Skeletal muscle satellite cell (primary cell): Measurements from ENCODE around the gene SIRPA.
"Not testable (repeated sequence)": the region's sequence is repeated elsewhere in the genome, so short reads cannot be mapped to it uniquely, and the experiment has no call there.

ENCODE experiments used
- H3K27me3 ChIP-seq: 2 replicates; pipeline ENCODE4 v1.7.0; 2013; ENCODE audit warnings: low read length; ENCODE audit not compliant: control insufficient read depth, insufficient read depth
- H3K36me3 ChIP-seq: 2 replicates; pipeline ENCODE4 v1.7.0; 2013; ENCODE audit warnings: mild to moderate bottlenecking, control low read depth, low read length; ENCODE audit not compliant: insufficient read depth
- H3K4me1 ChIP-seq: 2 replicates; pipeline ENCODE4 v1.7.0; 2013; ENCODE audit warnings: low read length; ENCODE audit not compliant: control insufficient read depth, insufficient read depth
- H3K4me2 ChIP-seq: 2 replicates; pipeline ENCODE4 v1.7.0; 2013; ENCODE audit warnings: mild to moderate bottlenecking, low read length
- H3K4me3 ChIP-seq: 2 replicates; pipeline ENCODE4 v1.7.0; 2013; ENCODE audit warnings: low read length
- H3K9ac ChIP-seq: 2 replicates; pipeline ENCODE4 v1.7.0; 2013; ENCODE audit warnings: mild to moderate bottlenecking, low read depth, low read length, moderate library complexity
- H3K9me3 ChIP-seq: replicated peaks from 2 replicates; pipeline ENCODE4 v1.7.0; 2013; ENCODE audit warnings: mild to moderate bottlenecking, control low read depth, low read length

The SIRPA gene

GRCh38 chr20:1912646-1913045, 17.4 kb downstream of the SIRPA start:
- Histone ChIP-seq H3K4me1 (peaks cover 11% of the 10 kb centered on the region), H3K4me2 (no peak overlapping the region), H3K9ac (no peak overlapping the region), H3K9me3 (no peaks in the 10 kb centered on the region), H3K27me3 (no peaks in the 10 kb centered on the region), H3K4me3 (no peak overlapping the region), H3K36me3 (peaks cover 66% of the 10 kb centered on the region)

- H3K4me2 ChIP-seq, H3K9me3 ChIP-seq, H3K4me1 ChIP-seq, H3K27me3 ChIP-seq, H3K4me3 ChIP-seq, H3K9ac ChIP-seq: not testable (repeated sequence)
- H3K36me3 ChIP-seq: peaks cover 76% of the 10 kb centered on the region
Measured at GRCh38 chr20:1915233-1915632, 20.0 kb downstream of the SIRPA start.

- Histone ChIP-seq H3K36me3 (peaks cover 78% of the 10 kb centered on the region), H3K4me1 (peaks cover 2% of the 10 kb centered on the region), H3K4me3 (no peak overlapping the region), H3K27me3 (no peaks in the 10 kb centered on the region), H3K9me3 (no peaks in the 10 kb centered on the region), H3K4me2 (no peak overlapping the region), H3K9ac (no peak overlapping the region)
Measured at GRCh38 chr20:1915725-1916124, 20.5 kb downstream of the SIRPA start.

GRCh38 chr20:1917786-1918185, 22.6 kb downstream of the SIRPA start:
- no peak overlapping the region for H3K4me2 ChIP-seq
- H3K9me3 ChIP-seq: no peaks in the 10 kb centered on the region
- H3K9ac ChIP-seq: no peak overlapping the region
- H3K4me3 ChIP-seq: no peak overlapping the region
- H3K4me1 ChIP-seq: no peaks in the 10 kb centered on the region
- H3K36me3 ChIP-seq: peaks cover 75% of the 10 kb centered on the region
- no peaks in the 10 kb centered on the region for H3K27me3 ChIP-seq

- H3K9me3 ChIP-seq: no peaks in the 10 kb centered on the region
- H3K27me3 ChIP-seq: no peaks in the 10 kb centered on the region
- H3K4me1 ChIP-seq: no peaks in the 10 kb centered on the region
- H3K9ac ChIP-seq: no peak overlapping the region
- H3K4me3 ChIP-seq: no peak overlapping the region
- H3K4me2 ChIP-seq: no peak overlapping the region
- peaks cover 75% of the 10 kb centered on the region for H3K36me3 ChIP-seq
Measured at GRCh38 chr20:1918491-1919165, 23.4 kb downstream of the SIRPA start.

GRCh38 chr20:1920252-1920651, 25.0 kb downstream of the SIRPA start:
- no peaks in the 10 kb centered on the region for H3K9me3 ChIP-seq
- H3K9ac ChIP-seq: no peak overlapping the region
- H3K4me3 ChIP-seq: no peak overlapping the region
- no peak overlapping the region for H3K4me2 ChIP-seq
- peaks cover 75% of the 10 kb centered on the region for H3K36me3 ChIP-seq
- no peaks in the 10 kb centered on the region for H3K27me3 ChIP-seq
- H3K4me1 ChIP-seq: no peaks in the 10 kb centered on the region

GRCh38 chr20:1920826-1921225, 25.6 kb downstream of the SIRPA start:
- H3K4me1 ChIP-seq: no peaks in the 10 kb centered on the region
- H3K9ac ChIP-seq: no peak overlapping the region
- H3K4me3 ChIP-seq: no peak overlapping the region
- no peaks in the 10 kb centered on the region for H3K9me3 ChIP-seq
- no peak overlapping the region for H3K4me2 ChIP-seq
- peaks cover 75% of the 10 kb centered on the region for H3K36me3 ChIP-seq
- H3K27me3 ChIP-seq: no peaks in the 10 kb centered on the region

- not testable (repeated sequence) for H3K4me1 ChIP-seq, H3K9me3 ChIP-seq, H3K4me3 ChIP-seq, H3K9ac ChIP-seq, H3K4me2 ChIP-seq, H3K27me3 ChIP-seq
- H3K36me3 ChIP-seq: peaks cover 75% of the 10 kb centered on the region
Measured at GRCh38 chr20:1921985-1922384, 26.8 kb downstream of the SIRPA start.

- Histone ChIP-seq H3K4me2 (no peak overlapping the region), H3K9me3 (no peaks in the 10 kb centered on the region)
Measured at GRCh38 chr20:1922786-1923185, 27.6 kb downstream of the SIRPA start.

GRCh38 chr20:1924910-1925861, 30.0 kb downstream of the SIRPA start:
- Histone ChIP-seq H3K4me1 (no peaks in the 10 kb centered on the region), H3K9ac (no peak overlapping the region), H3K27me3 (no peaks in the 10 kb centered on the region), H3K9me3 (no peaks in the 10 kb centered on the region), H3K4me3 (no peak overlapping the region), H3K36me3 (peaks cover 75% of the 10 kb centered on the region), H3K4me2 (no peak overlapping the region)

More at GRCh38 chr20:1922786-1923185, 27.6 kb downstream of the SIRPA start:
- Histone ChIP-seq H3K4me3 (no peak overlapping the region), H3K36me3 (peaks cover 78% of the 10 kb centered on the region), H3K9ac (no peak overlapping the region), H3K4me1 (no peaks in the 10 kb centered on the region), H3K27me3 (no peaks in the 10 kb centered on the region)

- H3K36me3 ChIP-seq: peaks cover 72% of the 10 kb centered on the region
- H3K9ac ChIP-seq: no peak overlapping the region
- H3K4me1 ChIP-seq: no peaks in the 10 kb centered on the region
- H3K27me3 ChIP-seq: no peaks in the 10 kb centered on the region
- no peak overlapping the region for H3K4me2 ChIP-seq
- no peaks in the 10 kb centered on the region for H3K9me3 ChIP-seq
- no peak overlapping the region for H3K4me3 ChIP-seq
Measured at GRCh38 chr20:1926237-1926636, 31.0 kb downstream of the SIRPA start.
